Nephron progenitor cell (in vitro differentiated cells): ENCODE measurements around the gene CRACDL.
A peak's percentile ranks its signal among the peaks of the same experiment; 100 is the strongest.

Experiments
- DNase-seq: peaks from one replicate; pipeline ENCODE4 v3.0.0; 2021
- H3K27ac Mint-ChIP-seq: 2 replicates; pipeline ENCODE4 v1.8.0; 2021; ENCODE audit warnings: mild to moderate bottlenecking, moderate library complexity, mixed read lengths
- H3K27me3 Mint-ChIP-seq: 2 replicates; pipeline ENCODE4 v1.8.0; 2021; ENCODE audit warnings: mild to moderate bottlenecking, low read depth, mixed read lengths; ENCODE audit not compliant: poor library complexity
- H3K36me3 Mint-ChIP-seq: 2 replicates; pipeline ENCODE4 v1.8.0; 2021; ENCODE audit warnings: low read depth, mixed read lengths
- H3K4me1 Mint-ChIP-seq: 2 replicates; pipeline ENCODE4 v1.8.0; 2021; ENCODE audit warnings: mixed read lengths
- H3K4me3 Mint-ChIP-seq: 2 replicates; pipeline ENCODE4 v1.8.0; 2021; ENCODE audit warnings: mild to moderate bottlenecking, moderate library complexity, mixed read lengths
- H3K9me3 Mint-ChIP-seq: 2 replicates; pipeline ENCODE4 v1.8.0; 2021; ENCODE audit warnings: mild to moderate bottlenecking, moderate library complexity, mixed read lengths
- TF ChIP-seq, protein P1 (sequence below): fragments of 200-600 bp; sonication (generic); IDR thresholded peaks from 2 replicates; pipeline ENCODE4 v1.5.0; 2021; ENCODE audit warnings: antibody characterized with exemption

The CRACDL gene

DNA sequence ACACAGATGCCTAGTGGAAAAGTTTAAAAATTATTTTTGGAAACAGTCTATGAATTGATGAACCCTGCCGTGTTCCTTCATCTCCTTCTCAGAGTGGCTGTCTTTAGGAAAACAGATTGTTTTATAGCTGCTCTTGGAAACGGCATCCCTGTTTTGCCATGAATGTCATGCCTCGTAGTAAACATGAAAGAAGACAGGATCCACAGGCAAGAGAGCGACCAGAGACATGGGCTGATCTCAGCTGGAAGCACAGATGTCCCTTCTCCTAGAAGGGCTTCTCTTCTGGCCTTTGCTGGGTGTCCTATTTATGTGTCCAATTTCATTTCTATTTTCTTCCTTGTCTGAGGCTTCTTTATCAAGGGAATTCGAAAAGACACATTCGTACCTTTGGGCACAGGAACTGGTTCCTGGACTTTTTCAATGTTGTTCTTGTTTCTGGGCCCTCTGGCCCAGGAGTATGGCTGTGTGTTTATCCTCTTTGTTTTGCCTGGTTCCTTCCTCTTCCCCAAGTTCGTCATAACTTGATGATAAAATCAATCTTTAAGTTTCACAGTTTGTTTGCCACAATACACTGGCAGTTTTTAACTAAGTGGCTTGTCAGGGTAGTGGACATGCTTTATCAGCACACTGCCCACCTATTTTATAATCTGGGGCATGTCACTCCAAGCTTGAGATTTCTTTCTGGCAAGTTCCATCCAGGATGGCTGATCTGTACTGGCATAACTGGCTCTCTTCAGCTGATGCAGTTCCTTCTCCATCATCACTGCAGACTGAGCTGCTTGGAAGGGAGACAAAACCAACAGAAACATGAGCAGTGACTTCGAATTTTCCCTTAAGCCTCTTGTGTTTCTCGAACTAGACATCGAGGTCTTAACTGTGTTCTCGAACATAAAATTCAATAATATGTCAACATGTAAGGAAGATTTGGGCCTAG, 141.9 kb downstream of the CRACDL start:
- H3K4me1 Mint-ChIP-seq = peaks cover 10% of the 10 kb centered on the region
- TF ChIP-seq, protein P1, sequence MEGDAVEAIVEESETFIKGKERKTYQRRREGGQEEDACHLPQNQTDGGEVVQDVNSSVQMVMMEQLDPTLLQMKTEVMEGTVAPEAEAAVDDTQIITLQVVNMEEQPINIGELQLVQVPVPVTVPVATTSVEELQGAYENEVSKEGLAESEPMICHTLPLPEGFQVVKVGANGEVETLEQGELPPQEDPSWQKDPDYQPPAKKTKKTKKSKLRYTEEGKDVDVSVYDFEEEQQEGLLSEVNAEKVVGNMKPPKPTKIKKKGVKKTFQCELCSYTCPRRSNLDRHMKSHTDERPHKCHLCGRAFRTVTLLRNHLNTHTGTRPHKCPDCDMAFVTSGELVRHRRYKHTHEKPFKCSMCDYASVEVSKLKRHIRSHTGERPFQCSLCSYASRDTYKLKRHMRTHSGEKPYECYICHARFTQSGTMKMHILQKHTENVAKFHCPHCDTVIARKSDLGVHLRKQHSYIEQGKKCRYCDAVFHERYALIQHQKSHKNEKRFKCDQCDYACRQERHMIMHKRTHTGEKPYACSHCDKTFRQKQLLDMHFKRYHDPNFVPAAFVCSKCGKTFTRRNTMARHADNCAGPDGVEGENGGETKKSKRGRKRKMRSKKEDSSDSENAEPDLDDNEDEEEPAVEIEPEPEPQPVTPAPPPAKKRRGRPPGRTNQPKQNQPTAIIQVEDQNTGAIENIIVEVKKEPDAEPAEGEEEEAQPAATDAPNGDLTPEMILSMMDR = no peak
- H3K27me3 Mint-ChIP-seq = peaks cover 27% of the 10 kb centered on the region
- DNase-seq = no peak
- no peak overlapping the region for H3K4me3 Mint-ChIP-seq
- H3K9me3 Mint-ChIP-seq = no peaks in the 10 kb centered on the region
- peak overlapping the region; percentile 43 for H3K27ac Mint-ChIP-seq
- no peaks in the 10 kb centered on the region for H3K36me3 Mint-ChIP-seq

DNA sequence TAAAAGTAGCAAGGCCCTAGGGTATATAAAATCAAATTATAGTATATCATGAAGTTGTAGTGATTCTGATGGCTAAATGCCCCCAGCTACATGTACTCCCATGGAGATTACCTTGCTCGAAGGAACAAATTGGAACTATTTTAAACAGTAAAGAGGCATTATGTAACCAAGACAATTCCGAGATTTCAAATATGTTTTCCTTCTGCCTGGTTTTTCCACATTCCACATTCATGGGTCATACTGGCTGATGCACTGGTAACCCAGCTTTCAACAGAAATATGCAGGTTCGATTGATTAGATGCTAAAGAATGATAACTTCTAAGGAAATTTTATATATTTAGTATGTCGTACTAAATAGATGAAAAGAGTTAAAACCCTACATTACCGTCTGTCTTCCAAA, 142.8 kb downstream of the CRACDL start:
- TF ChIP-seq, protein P1 = no peak
- DNase-seq = no peak
- Mint-ChIP-seq H3K27me3 (peaks cover 27% of the 10 kb centered on the region), H3K9me3 (no peaks in the 10 kb centered on the region), H3K4me1 (peaks cover 10% of the 10 kb centered on the region), H3K36me3 (no peaks in the 10 kb centered on the region), H3K27ac (no peak overlapping the region), H3K4me3 (no peak overlapping the region)

DNA sequence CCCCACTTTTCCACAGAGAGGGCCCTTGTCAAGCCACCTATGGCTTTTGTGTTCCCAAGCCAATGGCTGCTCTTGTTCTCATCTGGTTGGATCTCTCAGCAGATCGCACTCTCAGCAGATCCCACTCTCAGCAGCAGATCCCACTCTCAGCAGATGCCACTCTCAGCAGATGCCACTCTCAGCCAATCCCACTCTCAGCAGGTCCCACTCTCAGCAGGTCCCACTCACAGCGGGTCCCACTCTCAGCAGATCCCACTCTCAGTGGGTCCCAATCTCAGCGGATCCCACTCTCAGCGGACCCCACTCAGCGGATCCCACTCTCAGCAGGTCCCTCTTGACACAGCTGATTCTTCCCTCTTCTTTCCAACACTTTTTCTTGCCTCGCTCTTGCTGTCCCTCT, 145.8 kb downstream of the CRACDL start:
- no peak overlapping the region for H3K27ac Mint-ChIP-seq
- DNase-seq = no peak
- peaks cover 23% of the 10 kb centered on the region for H3K27me3 Mint-ChIP-seq
- no peaks in the 10 kb centered on the region for H3K36me3 Mint-ChIP-seq
- no peak overlapping the region for H3K4me3 Mint-ChIP-seq
- no peaks in the 10 kb centered on the region for H3K9me3 Mint-ChIP-seq
- TF ChIP-seq, protein P1 = no peak
- peaks cover 21% of the 10 kb centered on the region for H3K4me1 Mint-ChIP-seq

DNA sequence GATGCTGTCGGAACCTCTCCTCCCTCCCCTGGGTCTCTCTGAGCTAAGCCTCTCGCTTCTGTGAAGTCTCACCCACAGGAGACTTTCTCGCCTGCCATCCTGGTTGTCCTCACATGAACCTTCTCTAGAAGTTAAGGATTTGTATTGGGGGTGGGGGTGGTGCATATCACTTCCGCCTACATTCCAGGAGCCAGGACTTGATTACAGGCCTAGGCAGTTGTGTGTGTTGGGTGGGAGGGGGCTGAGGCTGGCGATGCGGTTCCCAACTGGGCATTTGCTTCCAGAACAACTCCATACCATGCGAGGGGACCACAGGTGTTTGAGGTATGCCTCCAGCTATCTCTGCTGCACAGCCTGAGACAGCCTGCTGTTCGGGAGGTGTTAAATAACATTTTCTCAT, 148.3 kb downstream of the CRACDL start:
- H3K4me1 Mint-ChIP-seq = peaks cover 11% of the 10 kb centered on the region
- DNase-seq = no peak
- TF ChIP-seq, protein P1 = no peak
- H3K36me3 Mint-ChIP-seq = no peaks in the 10 kb centered on the region
- H3K4me3 Mint-ChIP-seq = no peak overlapping the region
- H3K27ac Mint-ChIP-seq = no peak overlapping the region
- H3K27me3 Mint-ChIP-seq = peaks cover 27% of the 10 kb centered on the region
- peaks cover 7% of the 10 kb centered on the region for H3K9me3 Mint-ChIP-seq

DNA sequence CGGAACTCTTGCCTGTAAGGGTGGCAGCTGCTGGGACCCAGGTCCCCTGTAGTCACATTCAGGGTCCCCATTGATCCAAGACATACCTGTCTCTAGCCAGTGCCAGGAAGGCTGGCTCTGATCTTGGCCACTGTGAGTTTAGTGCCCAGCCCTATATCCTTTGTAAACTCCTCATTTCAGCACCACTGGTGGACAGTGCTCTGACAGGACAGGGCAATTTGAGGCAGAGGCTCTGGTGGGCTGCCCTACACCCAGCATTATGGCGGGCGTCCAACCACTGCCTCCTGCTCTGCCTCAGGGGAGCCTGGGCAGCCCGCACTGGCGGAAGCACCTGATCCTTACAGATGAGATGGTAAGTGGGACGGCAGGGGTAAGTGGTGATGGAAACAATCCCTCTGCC, 149.8 kb downstream of the CRACDL start:
- peaks cover 21% of the 10 kb centered on the region for H3K27me3 Mint-ChIP-seq

More for the DNA sequence above, 149.8 kb downstream of the CRACDL start:
- Mint-ChIP-seq H3K27ac (no peak overlapping the region), H3K9me3 (peaks cover 22% of the 10 kb centered on the region), H3K4me3 (no peak overlapping the region), H3K4me1 (peaks cover 11% of the 10 kb centered on the region), H3K36me3 (peaks cover 4% of the 10 kb centered on the region)
- TF ChIP-seq, protein P1 = no peak
- no peak for DNase-seq
